Natural killer cell (primary cell): ENCODE data around the gene SFSWAP. TPM values are rescaled to one million over a fixed set of nuclear protein-coding genes. Genes with fewer than 3 reads are reported as not detected.

ENCODE experiments used
- ATAC-seq, 3 donors: fragments of 150-1000 bp in 2 of 3; fragments of 200-7000 bp in 1 of 3; cut with Tn5 transposase; 1 replicate in 1 of 3; 2 replicates in 2 of 3; pipeline ENCODE4 v1.10.0; 2021; ENCODE audit warnings: mild to moderate bottlenecking in 2 of 3, moderate library complexity in 2 of 3
- DNase-seq, 2 donors: peaks; one replicate each; pipeline versions ENCODE4 v3.0.0 to v3.0.0-alpha.2; 2013 to 2021; ENCODE audit warnings: mixed read lengths in 1 of 2
- H3K27ac ChIP-seq: one replicate; pipeline ENCODE4 v1.5.1; 2013; ENCODE audit warnings: mild to moderate bottlenecking, low read length
- H3K27me3 ChIP-seq: one replicate; pipeline ENCODE4 v1.6.1; 2013; ENCODE audit warnings: low read length; ENCODE audit not compliant: control insufficient read depth, insufficient read depth
- H3K36me3 ChIP-seq: one replicate; pipeline ENCODE4 v1.6.1; 2013; ENCODE audit warnings: low read length; ENCODE audit not compliant: control insufficient read depth, insufficient read depth
- H3K4me1 ChIP-seq: one replicate; pipeline ENCODE4 v1.6.1; 2013; ENCODE audit warnings: low read length; ENCODE audit not compliant: control insufficient read depth, insufficient read depth
- H3K4me3 ChIP-seq: one replicate; pipeline ENCODE4 v1.5.1; 2013; ENCODE audit warnings: low read length
- H3K9me3 ChIP-seq: one replicate; pipeline ENCODE4 v1.6.1; 2013; ENCODE audit warnings: low read length; ENCODE audit not compliant: control insufficient read depth, insufficient read depth
- H3K27ac Mint-ChIP-seq, 2 donors: one replicate each; pipeline ENCODE4 v1.8.0; 2022; ENCODE audit warnings: mild to moderate bottlenecking in 2 of 2, mixed read lengths in 2 of 2, moderate library complexity in 1 of 2
- H3K27me3 Mint-ChIP-seq, 2 donors: one replicate each; pipeline ENCODE4 v1.8.0; 2022; ENCODE audit warnings: low read depth in 2 of 2, mixed read lengths in 2 of 2
- H3K36me3 Mint-ChIP-seq: one replicate; pipeline ENCODE4 v1.8.0; 2022; ENCODE audit warnings: mixed read lengths
- H3K4me1 Mint-ChIP-seq, 2 donors: one replicate each; pipeline ENCODE4 v1.8.0; 2022; ENCODE audit warnings: mixed read lengths in 2 of 2
- H3K4me3 Mint-ChIP-seq: one replicate; pipeline ENCODE4 v1.8.0; 2022; ENCODE audit warnings: mild to moderate bottlenecking, moderate library complexity, mixed read lengths
- H3K9me3 Mint-ChIP-seq, 2 donors: one replicate each; pipeline ENCODE4 v1.8.0; 2022; ENCODE audit warnings: mixed read lengths in 2 of 2
- WGBS: methylation state at CpG from one replicate; pipeline ENCODE4 v1.1.7; 2013; ENCODE audit warnings: missing lambda C conversion rate; ENCODE audit not compliant: insufficient coverage; 5-methylcytosine and 5-hydroxymethylcytosine counted together
- intact Hi-C: fragments of 100-400 bp; cut with micrococcal nuclease; formaldehyde crosslinking; loops from one replicate; pipeline ENCODE4 v1.14.2; 2022
- total RNA-seq, 4 donors: library from RNA; stranded (reverse); fragments of 120-200 nt in 1 of 4; gene quantifications; one replicate each; pipeline versions ENCODE4 v1.2.3 to v1.2.4, GENCODE V29; 2013 to 2022
- TF ChIP-seq, protein P1 (sequence below): fragments of 200-600 bp; IDR thresholded peaks from one replicate; pipeline ENCODE4 v1.8.0; 2022; ENCODE audit warnings: antibody characterized with exemption

SFSWAP gene
- total RNA-seq, 3 donors from 2014 or later (not counting 1 experiment from before 2014, with no cell fraction given), result 99.1 to 109 (median 102) TPM

GRCh38 chr12:131785763-131786330 is 75.0 kb downstream of the SFSWAP start:
- Mint-ChIP-seq H3K4me3 (no peak overlapping the region), H3K27ac (peak overlapping the region in 1 of 2 donors; percentile 34), H3K27me3 (no peaks in the 10 kb centered on the region), H3K36me3 (peaks cover 11% of the 10 kb centered on the region), H3K9me3 (no peaks in the 10 kb centered on the region), H3K4me1 (peaks cover 0 to 7% of the 10 kb centered on the region in 2 donors)
- ATAC-seq, result no peak
- Histone ChIP-seq H3K27ac (no peak overlapping the region), H3K4me1 (no peaks in the 10 kb centered on the region), H3K27me3 (no peaks in the 10 kb centered on the region), H3K9me3 (no peaks in the 10 kb centered on the region), H3K4me3 (no peak overlapping the region), H3K36me3 (peaks cover 63% of the 10 kb centered on the region)
- no peak for DNase-seq
- intact Hi-C loops, result no loop called here
- 94% methylated on average over 15 of the region's 15 CpGs for WGBS
- TF ChIP-seq, protein P1, sequence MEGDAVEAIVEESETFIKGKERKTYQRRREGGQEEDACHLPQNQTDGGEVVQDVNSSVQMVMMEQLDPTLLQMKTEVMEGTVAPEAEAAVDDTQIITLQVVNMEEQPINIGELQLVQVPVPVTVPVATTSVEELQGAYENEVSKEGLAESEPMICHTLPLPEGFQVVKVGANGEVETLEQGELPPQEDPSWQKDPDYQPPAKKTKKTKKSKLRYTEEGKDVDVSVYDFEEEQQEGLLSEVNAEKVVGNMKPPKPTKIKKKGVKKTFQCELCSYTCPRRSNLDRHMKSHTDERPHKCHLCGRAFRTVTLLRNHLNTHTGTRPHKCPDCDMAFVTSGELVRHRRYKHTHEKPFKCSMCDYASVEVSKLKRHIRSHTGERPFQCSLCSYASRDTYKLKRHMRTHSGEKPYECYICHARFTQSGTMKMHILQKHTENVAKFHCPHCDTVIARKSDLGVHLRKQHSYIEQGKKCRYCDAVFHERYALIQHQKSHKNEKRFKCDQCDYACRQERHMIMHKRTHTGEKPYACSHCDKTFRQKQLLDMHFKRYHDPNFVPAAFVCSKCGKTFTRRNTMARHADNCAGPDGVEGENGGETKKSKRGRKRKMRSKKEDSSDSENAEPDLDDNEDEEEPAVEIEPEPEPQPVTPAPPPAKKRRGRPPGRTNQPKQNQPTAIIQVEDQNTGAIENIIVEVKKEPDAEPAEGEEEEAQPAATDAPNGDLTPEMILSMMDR, result no peak

GRCh38 chr12:131786331-131786730 is 75.4 kb downstream of the SFSWAP start:
- intact Hi-C loops, result no loop called here
- Histone ChIP-seq H3K9me3 (no peaks in the 10 kb centered on the region), H3K4me1 (no peaks in the 10 kb centered on the region), H3K36me3 (peaks cover 63% of the 10 kb centered on the region), H3K27ac (no peak overlapping the region), H3K4me3 (no peak overlapping the region), H3K27me3 (no peaks in the 10 kb centered on the region)
- no peak overlapping the region for H3K4me3 Mint-ChIP-seq
- H3K9me3 Mint-ChIP-seq, result no peaks in the 10 kb centered on the region
- no peak for DNase-seq
- no peaks in the 10 kb centered on the region for H3K27me3 Mint-ChIP-seq
- H3K27ac Mint-ChIP-seq, result peak overlapping the region in 1 of 2 donors; percentile 34
- 98% methylated on average over 15 of the region's 15 CpGs for WGBS
- peaks cover 0 to 7% of the 10 kb centered on the region in 2 donors for H3K4me1 Mint-ChIP-seq
- ATAC-seq, result no peak
- H3K36me3 Mint-ChIP-seq, result peaks cover 11% of the 10 kb centered on the region
- TF ChIP-seq, protein P1, result no peak

GRCh38 chr12:131787143-131787660 is 76.3 kb downstream of the SFSWAP start:
- H3K27ac Mint-ChIP-seq, result no peak overlapping the region
- WGBS, result 98% methylated on average over 17 of the region's 17 CpGs
- ATAC-seq, result no peak
- Histone ChIP-seq H3K36me3 (peaks cover 56% of the 10 kb centered on the region), H3K4me3 (no peak overlapping the region), H3K4me1 (no peaks in the 10 kb centered on the region), H3K9me3 (no peaks in the 10 kb centered on the region), H3K27ac (no peak overlapping the region), H3K27me3 (no peaks in the 10 kb centered on the region)
- TF ChIP-seq, protein P1, result no peak
- no peaks in the 10 kb centered on the region for H3K27me3 Mint-ChIP-seq
- H3K9me3 Mint-ChIP-seq, result no peaks in the 10 kb centered on the region
- intact Hi-C loops, result no loop called here
- DNase-seq, result no peak
- H3K36me3 Mint-ChIP-seq, result peaks cover 11% of the 10 kb centered on the region
- no peak overlapping the region for H3K4me3 Mint-ChIP-seq
- peaks cover 0 to 7% of the 10 kb centered on the region in 2 donors for H3K4me1 Mint-ChIP-seq

- intact Hi-C loops, result no loop called here
- Mint-ChIP-seq H3K9me3 (no peaks in the 10 kb centered on the region), H3K27me3 (no peaks in the 10 kb centered on the region), H3K4me1 (peaks cover 0 to 7% of the 10 kb centered on the region in 2 donors), H3K36me3 (peaks cover 11% of the 10 kb centered on the region), H3K4me3 (no peak overlapping the region), H3K27ac (no peak overlapping the region)
- no peak for ATAC-seq
- H3K27me3 ChIP-seq, result no peaks in the 10 kb centered on the region
- peaks cover 54% of the 10 kb centered on the region for H3K36me3 ChIP-seq
- no peaks in the 10 kb centered on the region for H3K4me1 ChIP-seq
- WGBS, result 96% methylated on average over 11 of the region's 11 CpGs
- no peak for DNase-seq
- TF ChIP-seq, protein P1, result no peak
- no peak overlapping the region for H3K4me3 ChIP-seq
- H3K27ac ChIP-seq, result no peak overlapping the region
- no peaks in the 10 kb centered on the region for H3K9me3 ChIP-seq
These were observed 77.2 kb downstream of the SFSWAP start for GRCh38 chr12:131788070-131788469.
